ENCODE measurements around the gene FAM98A.

DNA sequence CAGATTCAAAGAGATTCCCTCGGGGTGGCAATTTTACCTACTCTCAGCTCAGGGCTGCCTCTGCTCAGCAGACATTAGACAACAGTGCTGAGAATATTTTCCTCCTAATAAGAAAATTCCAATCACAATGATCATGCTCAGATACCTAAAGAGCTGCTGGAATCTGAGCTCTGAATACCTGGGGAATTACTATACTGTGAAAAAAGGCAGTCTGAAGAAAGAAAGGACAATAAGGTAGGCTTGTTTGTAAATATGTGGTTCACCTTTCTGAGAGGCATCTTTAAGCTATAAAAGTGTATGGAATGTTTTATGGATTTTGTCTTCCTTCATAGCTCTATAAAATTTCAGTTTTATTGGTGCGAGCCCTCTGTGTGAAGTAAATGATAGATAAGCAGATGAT, 34.2 kb upstream of the FAM98A start:
- TF ChIP-seq CHD1 (IDR thresholded peaks at IDR 0.05; ENCODE audit: low read depth, low read length) (no peak), BRCA1 (IDR thresholded peaks at IDR 0.05; ENCODE audit: low read depth, low read length) (no peak), POLR2A (IDR thresholded peaks at IDR 0.05; ENCODE audit: low read depth, low read length) (no peak), FOXK2 (IDR thresholded peaks at IDR 0.05) (no peak)
- TF ChIP-seq, protein P1, sequence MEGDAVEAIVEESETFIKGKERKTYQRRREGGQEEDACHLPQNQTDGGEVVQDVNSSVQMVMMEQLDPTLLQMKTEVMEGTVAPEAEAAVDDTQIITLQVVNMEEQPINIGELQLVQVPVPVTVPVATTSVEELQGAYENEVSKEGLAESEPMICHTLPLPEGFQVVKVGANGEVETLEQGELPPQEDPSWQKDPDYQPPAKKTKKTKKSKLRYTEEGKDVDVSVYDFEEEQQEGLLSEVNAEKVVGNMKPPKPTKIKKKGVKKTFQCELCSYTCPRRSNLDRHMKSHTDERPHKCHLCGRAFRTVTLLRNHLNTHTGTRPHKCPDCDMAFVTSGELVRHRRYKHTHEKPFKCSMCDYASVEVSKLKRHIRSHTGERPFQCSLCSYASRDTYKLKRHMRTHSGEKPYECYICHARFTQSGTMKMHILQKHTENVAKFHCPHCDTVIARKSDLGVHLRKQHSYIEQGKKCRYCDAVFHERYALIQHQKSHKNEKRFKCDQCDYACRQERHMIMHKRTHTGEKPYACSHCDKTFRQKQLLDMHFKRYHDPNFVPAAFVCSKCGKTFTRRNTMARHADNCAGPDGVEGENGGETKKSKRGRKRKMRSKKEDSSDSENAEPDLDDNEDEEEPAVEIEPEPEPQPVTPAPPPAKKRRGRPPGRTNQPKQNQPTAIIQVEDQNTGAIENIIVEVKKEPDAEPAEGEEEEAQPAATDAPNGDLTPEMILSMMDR (IDR thresholded peaks at IDR 0.05 in 2 of 3, conservative IDR thresholded peaks at IDR 0.05 in 1 of 3; ENCODE audit: control insufficient read depth in 2 of 3, extremely low read depth in 1 of 3, insufficient read depth in 1 of 3, low read depth in 3 of 3, low read length in 3 of 3) = no peak
- TF ChIP-seq, protein P2, sequence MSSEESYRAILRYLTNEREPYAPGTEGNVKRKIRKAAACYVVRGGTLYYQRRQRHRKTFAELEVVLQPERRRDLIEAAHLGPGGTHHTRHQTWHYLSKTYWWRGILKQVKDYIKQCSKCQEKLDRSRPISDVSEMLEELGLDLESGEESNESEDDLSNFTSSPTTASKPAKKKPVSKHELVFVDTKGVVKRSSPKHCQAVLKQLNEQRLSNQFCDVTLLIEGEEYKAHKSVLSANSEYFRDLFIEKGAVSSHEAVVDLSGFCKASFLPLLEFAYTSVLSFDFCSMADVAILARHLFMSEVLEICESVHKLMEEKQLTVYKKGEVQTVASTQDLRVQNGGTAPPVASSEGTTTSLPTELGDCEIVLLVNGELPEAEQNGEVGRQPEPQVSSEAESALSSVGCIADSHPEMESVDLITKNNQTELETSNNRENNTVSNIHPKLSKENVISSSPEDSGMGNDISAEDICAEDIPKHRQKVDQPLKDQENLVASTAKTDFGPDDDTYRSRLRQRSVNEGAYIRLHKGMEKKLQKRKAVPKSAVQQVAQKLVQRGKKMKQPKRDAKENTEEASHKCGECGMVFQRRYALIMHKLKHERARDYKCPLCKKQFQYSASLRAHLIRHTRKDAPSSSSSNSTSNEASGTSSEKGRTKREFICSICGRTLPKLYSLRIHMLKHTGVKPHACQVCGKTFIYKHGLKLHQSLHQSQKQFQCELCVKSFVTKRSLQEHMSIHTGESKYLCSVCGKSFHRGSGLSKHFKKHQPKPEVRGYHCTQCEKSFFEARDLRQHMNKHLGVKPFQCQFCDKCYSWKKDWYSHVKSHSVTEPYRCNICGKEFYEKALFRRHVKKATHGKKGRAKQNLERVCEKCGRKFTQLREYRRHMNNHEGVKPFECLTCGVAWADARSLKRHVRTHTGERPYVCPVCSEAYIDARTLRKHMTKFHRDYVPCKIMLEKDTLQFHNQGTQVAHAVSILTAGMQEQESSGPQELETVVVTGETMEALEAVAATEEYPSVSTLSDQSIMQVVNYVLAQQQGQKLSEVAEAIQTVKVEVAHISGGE (CRISPR knock-in tag; IDR thresholded peaks at IDR 0.05) = no peak
